Measurements from ENCODE around the gene SLC35G1.

- TF ChIP-seq CTCF (IDR thresholded peaks at IDR 0.05) (no peak), POLR2A (IDR thresholded peaks at IDR 0.05) (no peak)
These were observed 44.4 kb downstream of the SLC35G1 start for GRCh38 chr10:93938140-93938539.
